H1 (cell line): ENCODE measurements around the gene CSDE1. TPM values are rescaled to one million over a fixed set of nuclear protein-coding genes. Genes with fewer than 3 reads are reported as not detected.

Experiments
- GTF2F1 ChIP-seq: IDR thresholded peaks from 2 replicates; pipeline ENCODE4 v1.6.1; 2012; ENCODE audit warnings: low read depth, low read length, improper control_type of control experiment, borderline replicate concordance
- NANOG ChIP-seq: IDR thresholded peaks from 2 replicates; pipeline ENCODE4 v1.6.1; 2011; ENCODE audit warnings: low read length, low read depth, mild to moderate bottlenecking, inconsistent platforms; ENCODE audit not compliant: insufficient read depth, poor library complexity, severe bottlenecking
- SAP30 ChIP-seq: fragments of 300-600 bp; sonication (generic); IDR thresholded peaks from 2 replicates; pipeline ENCODE4 v1.7.1; 2012; ENCODE audit warnings: low read length, moderate library complexity, mild to moderate bottlenecking, inconsistent platforms; ENCODE audit not compliant: insufficient read depth, insufficient replicate concordance
- polyA plus RNA-seq, 7 experiments: library from polyadenylated mRNA; depleted of rRNA in 3 of 7; stranded (reverse) in 5 of 7; unstranded in 2 of 7; fragments of >200 nt in 5 of 7; fragments of 200-250 nt in 2 of 7; gene quantifications; 1 replicate in 5 of 7; 2 replicates in 1 of 7; 4 replicates in 1 of 7; pipeline versions ENCODE4 v1.2.1 to v1.2.3, GENCODE V29; 2011 to 2013; ENCODE audit warnings: missing spikeins in 2 of 7, mixed read lengths in 2 of 7
- total RNA-seq: library from RNA; stranded (reverse); fragmentation: NEBNext Ultra II Directional; extraction: Animal tissue kit (Norgen Biotek cat#: 25700); gene quantifications from 2 replicates; pipeline ENCODE4 v1.2.1, GENCODE V29; 2021

Gene CSDE1
- total and polyA plus RNA-seq, 2 of the 8 experiments (the other 6 are each of a cell fraction or from before 2014, with no cell fraction given): 149 to 635 TPM

GRCh38 chr1:114695430-114696058 is 62.2 kb downstream of the CSDE1 start, which contains the start of gene AMPD1 (continued):
- TF ChIP-seq NANOG: no peak
- TF ChIP-seq SAP30: no peak
- no peak for TF ChIP-seq GTF2F1
